GF-D8 (cell line): ENCODE measurements around the gene CDK15.

Source experiments
- DNase-seq: peaks from one replicate; lab custom pipeline; 2025; lab: John Stamatoyannopoulos, UW

The CDK15 gene

GRCh38 chr2:201938781-201939180, 132.4 kb downstream of the CDK15 start:
- no peak for DNase-seq

- no peak for DNase-seq
These were observed 133.2 kb downstream of the CDK15 start for GRCh38 chr2:201939453-201939941.

GRCh38 chr2:201942531-201942930, 136.2 kb downstream of the CDK15 start:
- no peak for DNase-seq
